H7 (cell line): ENCODE measurements around the gene POU5F1. TPM values are rescaled to one million over a fixed set of nuclear protein-coding genes. Genes with fewer than 3 reads are reported as not detected.
"Not testable (repeated sequence)": the region's sequence is repeated elsewhere in the genome, so short reads cannot be mapped to it uniquely, and the experiment has no call there.

Experiments
- DNase-seq: peaks from one replicate; pipeline ENCODE4 v3.0.0; 2012
- H3K27me3 ChIP-seq: 2 replicates; pipeline ENCODE4 v1.6.0; 2011; ENCODE audit warnings: mild to moderate bottlenecking, low read length; ENCODE audit not compliant: control insufficient read depth, insufficient read depth
- H3K36me3 ChIP-seq: replicated peaks from 2 replicates; pipeline ENCODE4 v1.5.1; 2011; ENCODE audit warnings: low read length; ENCODE audit not compliant: control insufficient read depth, insufficient read depth
- H3K4me3 ChIP-seq: 2 replicates; pipeline ENCODE4 v1.5.1; 2011; ENCODE audit warnings: low read depth, mild to moderate bottlenecking, control low read depth, low read length, moderate library complexity; ENCODE audit not compliant: insufficient read depth
- total RNA-seq: library from RNA; depleted of rRNA; stranded (reverse); fragments of >200 nt; shearing (Covaris generic); gene quantifications from 2 replicates; pipeline ENCODE4 v1.2.3, GENCODE V29; 2014

Gene POU5F1
- total RNA-seq, 1 experiment from 2014 or later = 4,433 TPM

- H3K36me3 ChIP-seq = no peaks in the 10 kb centered on the region
- H3K27me3 ChIP-seq = no peaks in the 10 kb centered on the region
- no peak overlapping the region for H3K4me3 ChIP-seq
- no peak for DNase-seq
These were observed 8.5 kb upstream of the POU5F1 start for GRCh38 chr6:31179042-31179386.

DNA sequence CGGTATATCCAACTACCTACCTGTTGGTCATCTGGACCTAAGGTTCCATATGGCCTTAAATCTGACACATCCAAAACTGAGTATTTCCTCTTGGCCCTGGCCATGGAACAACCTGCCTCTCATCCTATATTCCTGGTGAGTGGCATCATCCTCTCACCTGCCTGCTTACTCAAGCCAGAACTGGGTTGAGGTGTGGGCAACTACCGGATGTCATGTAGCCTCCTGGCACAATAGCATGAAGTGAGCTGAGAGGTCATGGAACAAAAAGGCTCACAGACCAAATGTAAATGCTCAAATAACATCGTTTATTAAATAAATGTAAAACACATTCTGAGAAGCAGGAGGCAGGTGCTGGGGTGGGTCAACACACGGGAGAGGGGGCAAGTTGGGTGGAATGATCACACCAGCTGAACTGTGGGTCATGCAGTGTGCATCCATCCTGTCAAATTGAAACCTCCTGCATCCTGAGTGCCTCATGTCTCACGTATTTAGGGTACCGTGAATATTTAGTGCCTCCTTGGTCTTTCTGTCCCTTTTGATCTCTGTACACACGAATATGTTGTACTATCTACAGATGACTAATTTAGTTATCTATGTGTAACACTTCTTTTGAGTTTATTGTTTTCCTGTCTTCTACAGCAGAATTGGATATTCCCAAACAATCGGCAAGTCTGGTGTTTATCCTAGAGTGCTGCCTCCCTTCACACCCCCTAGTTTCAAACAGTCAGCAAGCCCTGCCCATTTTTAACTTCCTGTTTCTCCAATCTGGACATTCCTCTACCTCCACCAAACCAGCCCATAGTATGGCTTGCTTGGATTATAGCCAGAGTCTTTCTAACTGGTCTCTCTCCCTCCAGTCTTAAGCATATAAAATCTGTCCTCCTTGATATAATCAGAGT, 7.9 kb upstream of the POU5F1 start:
- Histone ChIP-seq H3K36me3 (no peaks in the 10 kb centered on the region), H3K27me3 (no peaks in the 10 kb centered on the region), H3K4me3 (no peak overlapping the region)
- no peak for DNase-seq

- H3K36me3 ChIP-seq = no peaks in the 10 kb centered on the region
- H3K27me3 ChIP-seq = no peaks in the 10 kb centered on the region
- no peak overlapping the region for H3K4me3 ChIP-seq
- no peak for DNase-seq
These were observed 5.5 kb upstream of the POU5F1 start for GRCh38 chr6:31175971-31176370.

DNA sequence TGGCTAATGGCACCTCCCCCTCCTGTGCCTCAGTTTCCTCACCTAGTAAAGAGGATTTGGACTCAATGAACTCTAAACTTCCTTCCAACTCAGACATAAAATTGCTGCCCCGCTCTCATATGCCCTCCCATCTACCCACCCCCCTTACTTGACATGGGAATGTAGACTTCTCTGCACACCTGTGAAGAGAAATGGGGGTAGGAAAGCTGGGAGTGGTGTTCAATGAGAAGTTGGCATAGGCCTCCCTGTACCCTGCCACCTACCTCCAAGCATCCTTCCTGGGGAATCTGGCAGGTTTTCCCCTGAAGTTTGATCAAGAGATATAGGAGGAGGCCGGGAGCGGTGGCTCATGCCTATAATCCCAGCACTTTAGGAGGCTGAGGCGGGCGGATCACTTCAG, 3.9 kb upstream of the POU5F1 start:
- Histone ChIP-seq H3K4me3 (no peak overlapping the region), H3K27me3 (no peaks in the 10 kb centered on the region), H3K36me3 (peaks cover 2% of the 10 kb centered on the region)
- no peak for DNase-seq

- Histone ChIP-seq H3K27me3 (no peaks in the 10 kb centered on the region), H3K4me3 (no peak overlapping the region), H3K36me3 (peaks cover 9% of the 10 kb centered on the region)
- no peak for DNase-seq
These were observed 2.9 kb upstream of the POU5F1 start for GRCh38 chr6:31173406-31173805.

- Histone ChIP-seq H3K4me3 (peak overlapping the region; percentile 43), H3K36me3 (peaks cover 10% of the 10 kb centered on the region), H3K27me3 (no peaks in the 10 kb centered on the region)
- peak; percentile 90 for DNase-seq
These were observed 2.5 kb upstream of the POU5F1 start for GRCh38 chr6:31172973-31173384.

- Histone ChIP-seq H3K4me3 (peak overlapping the region; percentile 43), H3K27me3 (no peaks in the 10 kb centered on the region), H3K36me3 (peaks cover 11% of the 10 kb centered on the region)
- peak; percentile 88 for DNase-seq
These were observed 1.7 kb upstream of the POU5F1 start for GRCh38 chr6:31171931-31172905.

GRCh38 chr6:31170987-31171671, 647 bp upstream of the POU5F1 start:
- H3K27me3 ChIP-seq = no peaks in the 10 kb centered on the region
- DNase-seq = peak; percentile 56
- H3K4me3 ChIP-seq = peak overlapping the region; percentile 93

GRCh38 chr6:31169858-31170599, 453 bp downstream of the POU5F1 start:
- Histone ChIP-seq H3K4me3 (peak overlapping the region; percentile 93), H3K36me3 (peaks cover 25% of the 10 kb centered on the region)
- H3K27me3 ChIP-seq, DNase-seq: not testable (repeated sequence)

More at GRCh38 chr6:31170987-31171671, 647 bp upstream of the POU5F1 start:
- peaks cover 16% of the 10 kb centered on the region for H3K36me3 ChIP-seq

GRCh38 chr6:31169123-31169857, 1.2 kb downstream of the POU5F1 start:
- no peaks in the 10 kb centered on the region for H3K27me3 ChIP-seq
- H3K4me3 ChIP-seq = peak overlapping the region; percentile 93
- H3K36me3 ChIP-seq = peaks cover 29% of the 10 kb centered on the region
- peak; percentile 36 for DNase-seq

DNA sequence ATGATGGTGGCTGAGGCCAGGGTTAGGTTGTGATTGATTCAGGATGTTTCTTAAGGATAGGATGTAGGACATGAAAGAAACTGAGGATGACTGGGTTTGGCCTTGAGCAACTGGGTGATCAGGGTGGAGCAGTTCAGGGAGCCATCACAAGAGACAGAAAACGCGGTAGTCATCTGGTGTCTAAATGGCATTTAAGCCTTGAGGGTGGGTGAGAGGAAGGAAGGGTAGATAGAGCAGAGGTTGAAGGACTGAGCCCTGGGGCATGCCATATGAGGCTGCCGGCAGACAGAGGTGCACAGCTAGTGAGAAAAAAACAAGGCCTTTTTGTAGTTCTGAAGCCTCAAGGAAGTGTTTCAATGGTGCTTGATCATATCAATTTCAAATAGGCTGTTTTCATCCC, 1.9 kb downstream of the POU5F1 start:
- DNase-seq = peak; percentile 19
- Histone ChIP-seq H3K4me3 (peak overlapping the region; percentile 93), H3K36me3 (peaks cover 34% of the 10 kb centered on the region), H3K27me3 (no peaks in the 10 kb centered on the region)

- no peak for DNase-seq
- H3K36me3 ChIP-seq = peaks cover 40% of the 10 kb centered on the region
- no peaks in the 10 kb centered on the region for H3K27me3 ChIP-seq
- H3K4me3 ChIP-seq = no peak overlapping the region
These were observed 4.5 kb downstream of the POU5F1 start for GRCh38 chr6:31165986-31166385.

DNA sequence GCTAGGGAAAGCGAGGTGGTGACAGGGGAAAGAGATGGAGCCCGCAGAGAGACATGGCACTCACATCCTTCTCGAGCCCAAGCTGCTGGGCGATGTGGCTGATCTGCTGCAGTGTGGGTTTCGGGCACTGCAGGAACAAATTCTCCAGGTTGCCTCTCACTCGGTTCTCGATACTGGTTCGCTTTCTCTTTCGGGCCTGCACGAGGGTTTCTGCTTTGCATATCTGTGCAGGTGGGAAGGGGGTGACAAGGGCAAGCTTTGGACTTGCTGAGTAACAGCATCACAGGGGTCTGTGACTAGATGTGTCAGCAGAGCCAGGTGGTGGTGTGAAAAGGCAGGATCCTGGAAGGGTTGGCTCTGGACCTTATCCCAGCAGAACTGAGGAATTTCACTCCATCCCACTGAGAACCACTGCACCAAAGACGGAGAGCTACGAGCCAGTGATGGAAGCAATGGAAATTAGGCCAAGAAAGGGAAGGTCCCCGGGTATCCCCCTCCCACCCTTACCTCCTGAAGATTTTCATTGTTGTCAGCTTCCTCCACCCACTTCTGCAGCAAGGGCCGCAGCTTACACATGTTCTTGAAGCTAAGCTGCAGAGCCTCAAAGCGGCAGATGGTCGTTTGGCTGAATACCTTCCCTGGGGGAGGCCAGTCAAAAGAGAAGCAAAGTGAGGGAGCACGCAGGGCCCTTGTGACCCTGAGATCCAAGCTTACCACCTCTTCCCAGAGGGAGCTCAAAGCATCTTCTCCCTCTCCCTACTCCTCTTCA, 5.2 kb downstream of the POU5F1 start:
- not testable (repeated sequence) for H3K4me3 ChIP-seq, DNase-seq, H3K27me3 ChIP-seq
- peaks cover 40% of the 10 kb centered on the region for H3K36me3 ChIP-seq
